Measurements from ENCODE around the gene AGAP2. TPM values are rescaled to one million over a fixed set of nuclear protein-coding genes. Genes with fewer than 3 reads are reported as not detected.

AGAP2 gene
- total RNA-seq, 4 donors from 2014 or later = 1.2 to 125 (median 5.6) TPM

DNA sequence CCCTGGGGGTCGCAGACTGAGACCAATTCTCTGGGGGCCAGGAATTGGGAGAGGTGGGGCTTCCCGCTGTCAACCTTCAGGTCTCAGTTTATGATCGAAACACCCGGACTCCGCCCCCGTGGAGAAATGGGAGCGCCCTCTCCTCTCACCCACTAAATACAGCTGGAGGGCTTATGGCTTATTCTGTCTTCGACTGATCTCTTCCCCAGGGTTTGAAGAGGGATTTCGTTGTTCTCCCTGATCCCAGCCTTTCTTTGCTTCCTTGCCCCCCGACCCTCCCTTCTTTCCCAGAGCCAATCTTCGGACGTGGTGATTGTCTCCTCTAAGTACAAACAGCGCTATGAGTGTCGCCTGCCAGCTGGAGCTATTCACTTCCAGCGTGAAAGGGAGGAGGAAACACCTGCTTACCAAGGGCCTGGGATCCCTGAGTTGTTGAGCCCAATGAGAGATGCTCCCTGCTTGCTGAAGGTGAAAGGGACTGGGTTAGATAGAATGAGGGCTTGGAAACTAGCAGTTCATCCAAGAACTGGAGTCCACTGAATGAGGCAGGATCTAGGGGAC lies 44.0 kb downstream of the AGAP2 start:
- peaks cover 0 to 18% (median 8%) of the 10 kb centered on the region in 4 donors for H3K36me3 ChIP-seq
- WGBS, 2 donors (ENCODE audit: low coverage in 1 of 2) = 0% methylated on average over 4 to 15 of the region's 15 CpGs
- TF ChIP-seq POLR2A (IDR thresholded peaks at IDR 0.05) (no peak), POLR2AphosphoS5 (IDR thresholded peaks at IDR 0.05) (no peak), EP300 (IDR thresholded peaks at IDR 0.05; ENCODE audit: low read depth) (no peak)
- TF ChIP-seq, protein P1, sequence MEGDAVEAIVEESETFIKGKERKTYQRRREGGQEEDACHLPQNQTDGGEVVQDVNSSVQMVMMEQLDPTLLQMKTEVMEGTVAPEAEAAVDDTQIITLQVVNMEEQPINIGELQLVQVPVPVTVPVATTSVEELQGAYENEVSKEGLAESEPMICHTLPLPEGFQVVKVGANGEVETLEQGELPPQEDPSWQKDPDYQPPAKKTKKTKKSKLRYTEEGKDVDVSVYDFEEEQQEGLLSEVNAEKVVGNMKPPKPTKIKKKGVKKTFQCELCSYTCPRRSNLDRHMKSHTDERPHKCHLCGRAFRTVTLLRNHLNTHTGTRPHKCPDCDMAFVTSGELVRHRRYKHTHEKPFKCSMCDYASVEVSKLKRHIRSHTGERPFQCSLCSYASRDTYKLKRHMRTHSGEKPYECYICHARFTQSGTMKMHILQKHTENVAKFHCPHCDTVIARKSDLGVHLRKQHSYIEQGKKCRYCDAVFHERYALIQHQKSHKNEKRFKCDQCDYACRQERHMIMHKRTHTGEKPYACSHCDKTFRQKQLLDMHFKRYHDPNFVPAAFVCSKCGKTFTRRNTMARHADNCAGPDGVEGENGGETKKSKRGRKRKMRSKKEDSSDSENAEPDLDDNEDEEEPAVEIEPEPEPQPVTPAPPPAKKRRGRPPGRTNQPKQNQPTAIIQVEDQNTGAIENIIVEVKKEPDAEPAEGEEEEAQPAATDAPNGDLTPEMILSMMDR (IDR thresholded peaks at IDR 0.05) = no peak
- in situ Hi-C loops (cut with MboI; ENCODE audit: low pct_ligation_motif_present in 1 of 4, low pct_unique_long_range_greater_than_20kb in 1 of 4, low sequenced_read_pairs in 3 of 4) = no loop called here
- H3K4me1 ChIP-seq = peaks cover 0 to 16% (median 12%) of the 10 kb centered on the region in 4 donors
- H3K27ac ChIP-seq = peak overlapping the region; percentile 73 to 88 (median 85)
- intact Hi-C loops (cut with DNase I; ENCODE audit: low total_unique reads) = loop anchor here (5.0 kb wide), 1 partner anchor 1527 kb away; no protein-coding TSS in a partner anchor
- peak overlapping the region; percentile 61 to 89 (median 82) for H3K4me3 ChIP-seq
- peak; percentile 61 for DNase-seq
- H3K27me3 ChIP-seq = peaks cover 6% of the 10 kb centered on the region
- no peaks in the 10 kb centered on the region for H3K9me3 ChIP-seq

DNA sequence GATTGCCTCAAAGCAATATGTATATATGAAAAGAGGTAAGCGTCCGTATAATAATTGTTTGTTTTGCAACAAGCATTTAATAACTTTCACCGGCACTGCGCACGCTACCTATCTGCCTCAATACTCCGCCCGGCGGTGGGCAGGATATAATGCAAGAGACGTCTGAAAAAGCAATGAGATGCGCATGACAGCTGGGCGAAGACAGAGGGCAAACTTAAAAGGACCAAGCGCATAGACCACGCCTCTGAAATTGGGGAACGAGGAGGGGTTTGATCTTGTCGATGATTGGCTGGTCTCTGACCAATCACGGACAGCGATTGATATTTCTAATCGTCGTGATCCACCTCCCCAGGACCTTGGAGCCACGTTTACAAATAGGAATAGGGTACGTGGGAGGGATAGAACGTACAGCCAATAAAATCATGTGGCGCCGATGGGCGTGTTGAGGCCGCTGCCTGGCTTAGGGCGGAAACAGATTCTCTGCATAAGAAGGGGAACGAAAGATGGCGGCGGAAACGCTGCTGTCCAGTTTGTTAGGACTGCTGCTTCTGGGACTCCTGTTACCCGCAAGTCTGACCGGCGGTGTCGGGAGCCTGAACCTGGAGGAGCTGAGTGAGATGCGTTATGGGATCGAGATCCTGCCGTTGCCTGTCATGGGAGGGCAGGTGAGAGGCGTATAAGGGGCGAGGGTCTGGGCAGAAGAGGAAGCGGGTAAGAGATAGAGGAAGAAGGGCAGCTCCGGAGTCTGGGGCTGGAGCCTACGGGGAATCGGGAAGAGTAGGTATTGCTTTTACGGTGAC lies 44.7 kb downstream of the AGAP2 start, which contains the start of gene OS9:
TSS of gene OS9 (plus strand) at position 474 of the 800 bp plus-strand sequence. CDS start at position 504, 30 bp downstream.
- in situ Hi-C loops (cut with MboI; ENCODE audit: low pct_ligation_motif_present in 1 of 4, low pct_unique_long_range_greater_than_20kb in 1 of 4, low sequenced_read_pairs in 3 of 4) = no loop called here
- DNase-seq = peak; percentile 97
- Histone ChIP-seq H3K9me3 (no peaks in the 10 kb centered on the region), H3K4me1 (peaks cover 0 to 16% (median 12%) of the 10 kb centered on the region in 4 donors), H3K4me3 (peak within 1 kb of the TSS; percentile 61 to 89 (median 82)), H3K27ac (peak within 1 kb of the TSS; percentile 73 to 88 (median 85)), H3K36me3 (peaks cover 0 to 18% (median 8%) of the 10 kb centered on the region in 4 donors), H3K27me3 (peaks cover 11% of the 10 kb centered on the region)
- WGBS, 2 donors (ENCODE audit: low coverage in 1 of 2) = 0% methylated on average over 19 to 45 of the region's 45 CpGs
- TF ChIP-seq, protein P1 (IDR thresholded peaks at IDR 0.05) = peak; percentile 73 to 93 (median 79)
- TF ChIP-seq EP300 (IDR thresholded peaks at IDR 0.05; ENCODE audit: low read depth) (no peak), POLR2A (IDR thresholded peaks at IDR 0.05) (peak; percentile 92), POLR2AphosphoS5 (IDR thresholded peaks at IDR 0.05) (peak; percentile 79 to 91 (median 90))
- intact Hi-C loops (cut with DNase I; ENCODE audit: low total_unique reads) = loop anchor here (5.0 kb wide), 1 partner anchor 1527 kb away; no protein-coding TSS in a partner anchor

DNA sequence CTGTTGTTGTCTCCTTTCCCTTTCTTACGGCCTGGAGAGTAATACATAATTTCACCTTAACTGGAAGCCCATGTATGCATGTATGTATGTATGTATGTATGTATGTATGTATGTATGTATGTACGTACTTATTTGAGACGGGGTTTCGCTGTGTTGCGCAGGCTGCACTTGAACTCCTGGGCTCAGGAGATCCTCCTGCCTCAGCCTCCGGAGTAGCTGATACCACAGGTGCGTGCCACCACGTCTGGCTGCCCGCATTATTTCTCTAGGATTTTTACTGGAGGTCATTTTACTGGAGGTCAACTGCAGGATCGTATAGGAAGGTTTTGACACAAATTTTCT lies 45.3 kb downstream of the AGAP2 start:
- Histone ChIP-seq H3K4me1 (peaks cover 0 to 16% (median 12%) of the 10 kb centered on the region in 4 donors), H3K27ac (peak overlapping the region in 3 of 4 donors; percentile 40 to 73 (median 52)), H3K27me3 (peaks cover 17% of the 10 kb centered on the region), H3K4me3 (peak overlapping the region in 3 of 4 donors; percentile 1 to 84 (median 81)), H3K9me3 (no peaks in the 10 kb centered on the region), H3K36me3 (peaks cover 0 to 18% (median 8%) of the 10 kb centered on the region in 4 donors)
- intact Hi-C loops (cut with DNase I; ENCODE audit: low total_unique reads) (loop anchor here (5.0 kb wide), 1 partner anchor 1526 kb away; no protein-coding TSS in a partner anchor), in situ Hi-C loops (cut with MboI; ENCODE audit: low pct_ligation_motif_present in 1 of 4, low pct_unique_long_range_greater_than_20kb in 1 of 4, low sequenced_read_pairs in 3 of 4) (no loop called here)
- TF ChIP-seq POLR2AphosphoS5 (IDR thresholded peaks at IDR 0.05) = no peak
- no peak for TF ChIP-seq EP300 (IDR thresholded peaks at IDR 0.05; ENCODE audit: low read depth)
- TF ChIP-seq, protein P1 (IDR thresholded peaks at IDR 0.05) = no peak
- no peak for TF ChIP-seq POLR2A (IDR thresholded peaks at IDR 0.05)
- DNase-seq = no peak
- WGBS, 2 donors (ENCODE audit: low coverage in 1 of 2) = 28 to 55% methylated on average over 6 to 10 of the region's 10 CpGs

DNA sequence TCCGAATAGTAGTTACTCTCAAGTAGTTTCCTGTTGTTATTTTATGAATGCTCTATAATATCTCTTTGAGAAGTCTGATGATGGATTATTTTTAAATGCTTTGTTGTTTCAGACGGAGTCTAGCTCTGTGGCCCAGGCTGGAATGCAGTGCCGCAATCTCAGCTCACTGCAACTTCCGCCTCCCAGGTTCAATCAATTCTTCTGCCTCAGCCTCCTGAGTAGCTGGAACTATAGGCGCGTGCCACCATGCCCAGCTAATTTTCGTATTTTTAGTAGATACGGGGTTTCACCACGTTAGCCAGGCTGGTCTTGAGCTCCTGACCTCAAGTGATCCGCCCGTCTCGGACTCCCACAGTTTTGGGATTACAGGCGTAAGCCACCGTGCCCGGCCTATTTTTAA lies 46.0 kb downstream of the AGAP2 start:
- no peak overlapping the region for H3K27ac ChIP-seq
- H3K9me3 ChIP-seq = no peaks in the 10 kb centered on the region
- no peak for DNase-seq
- peaks cover 0 to 18% (median 8%) of the 10 kb centered on the region in 4 donors for H3K36me3 ChIP-seq
- no peak overlapping the region for H3K4me3 ChIP-seq
- H3K4me1 ChIP-seq = peaks cover 0 to 16% (median 12%) of the 10 kb centered on the region in 4 donors
- 93 to 100% methylated on average over 1 to 15 of the region's 15 CpGs for WGBS, 2 donors (ENCODE audit: low coverage in 1 of 2)
- no peak for TF ChIP-seq EP300 (IDR thresholded peaks at IDR 0.05; ENCODE audit: low read depth)
- no peak for TF ChIP-seq POLR2AphosphoS5 (IDR thresholded peaks at IDR 0.05)
- TF ChIP-seq, protein P1 (IDR thresholded peaks at IDR 0.05) = no peak
- no peak for TF ChIP-seq POLR2A (IDR thresholded peaks at IDR 0.05)
- H3K27me3 ChIP-seq = peaks cover 25% of the 10 kb centered on the region
- in situ Hi-C loops (cut with MboI; ENCODE audit: low pct_ligation_motif_present in 1 of 4, low pct_unique_long_range_greater_than_20kb in 1 of 4, low sequenced_read_pairs in 3 of 4) = no loop called here
- intact Hi-C loops (cut with DNase I; ENCODE audit: low total_unique reads) = loop anchor here (5.0 kb wide), 1 partner anchor 1525 kb away; no protein-coding TSS in a partner anchor

All from transverse colon (tissue), 4 donors.